ENCODE results near the gene MAPK1IP1L.

DNA sequence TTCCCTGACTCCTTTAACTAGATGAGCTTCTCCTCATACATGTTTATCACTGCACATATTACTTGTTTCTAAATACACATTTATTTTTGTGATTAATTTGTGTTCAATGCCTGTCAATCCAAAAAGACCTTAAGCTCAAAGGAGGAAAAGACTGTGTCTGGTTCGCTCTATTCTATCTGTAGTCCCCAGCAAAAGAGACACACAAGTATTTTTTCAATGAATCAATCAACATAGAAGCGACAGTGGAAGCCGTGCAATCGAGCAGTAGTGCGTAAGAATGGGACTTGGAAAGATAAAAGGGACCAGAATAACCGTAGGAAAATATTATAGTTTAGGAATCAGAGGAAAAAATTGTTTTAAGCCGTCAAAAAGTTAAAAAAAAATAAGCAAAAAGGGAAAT lies 25.5 kb upstream of the MAPK1IP1L start:
- TF ChIP-seq, protein P1, sequence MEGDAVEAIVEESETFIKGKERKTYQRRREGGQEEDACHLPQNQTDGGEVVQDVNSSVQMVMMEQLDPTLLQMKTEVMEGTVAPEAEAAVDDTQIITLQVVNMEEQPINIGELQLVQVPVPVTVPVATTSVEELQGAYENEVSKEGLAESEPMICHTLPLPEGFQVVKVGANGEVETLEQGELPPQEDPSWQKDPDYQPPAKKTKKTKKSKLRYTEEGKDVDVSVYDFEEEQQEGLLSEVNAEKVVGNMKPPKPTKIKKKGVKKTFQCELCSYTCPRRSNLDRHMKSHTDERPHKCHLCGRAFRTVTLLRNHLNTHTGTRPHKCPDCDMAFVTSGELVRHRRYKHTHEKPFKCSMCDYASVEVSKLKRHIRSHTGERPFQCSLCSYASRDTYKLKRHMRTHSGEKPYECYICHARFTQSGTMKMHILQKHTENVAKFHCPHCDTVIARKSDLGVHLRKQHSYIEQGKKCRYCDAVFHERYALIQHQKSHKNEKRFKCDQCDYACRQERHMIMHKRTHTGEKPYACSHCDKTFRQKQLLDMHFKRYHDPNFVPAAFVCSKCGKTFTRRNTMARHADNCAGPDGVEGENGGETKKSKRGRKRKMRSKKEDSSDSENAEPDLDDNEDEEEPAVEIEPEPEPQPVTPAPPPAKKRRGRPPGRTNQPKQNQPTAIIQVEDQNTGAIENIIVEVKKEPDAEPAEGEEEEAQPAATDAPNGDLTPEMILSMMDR (IDR thresholded peaks at IDR 0.05 in 8 of 11, conservative IDR thresholded peaks at IDR 0.05 in 3 of 11) = no peak
- TF ChIP-seq POLR2A (IDR thresholded peaks at IDR 0.05) = no peak
